HEK293 (cell line): ENCODE data around the gene SETD3.

Experiments used
- MYNN ChIP-seq: fragments of 450-650 bp; formaldehyde crosslinking; IDR thresholded peaks from 2 replicates; pipeline ENCODE4 v1.5.1; 2016; ENCODE audit warnings: missing biosample characterization, missing genetic modification characterization, borderline replicate concordance
- SP2 ChIP-seq: fragments of 450-650 bp; formaldehyde crosslinking; IDR thresholded peaks from 2 replicates; pipeline ENCODE4 v1.5.1; 2016; ENCODE audit warnings: missing biosample characterization, missing genetic modification characterization
- ZBTB11 ChIP-seq: fragments of 450-650 bp; formaldehyde crosslinking; conservative IDR thresholded peaks from 2 replicates; pipeline ENCODE4 v1.5.1; 2016; ENCODE audit warnings: low read depth, missing biosample characterization, missing genetic modification characterization
- ZNF776 ChIP-seq: fragments of 450-650 bp; formaldehyde crosslinking; IDR thresholded peaks from 2 replicates; pipeline ENCODE4 v1.5.0; 2017; ENCODE audit warnings: missing biosample characterization, missing genetic modification characterization, borderline replicate concordance
- TF ChIP-seq, protein P1 (sequence below): fragments of 450-650 bp; formaldehyde crosslinking; IDR thresholded peaks from 2 replicates; pipeline ENCODE4 v1.5.1; 2016; ENCODE audit warnings: missing biosample characterization, missing genetic modification characterization
- TF ChIP-seq, protein P2 (sequence below): fragments of 450-650 bp; formaldehyde crosslinking; IDR thresholded peaks from 2 replicates; pipeline ENCODE4 v1.5.1; 2016; ENCODE audit warnings: missing biosample characterization, missing genetic modification characterization, low read depth
- TF ChIP-seq, protein P3 (sequence below): fragments of 450-650 bp; formaldehyde crosslinking; IDR thresholded peaks from 2 replicates; pipeline ENCODE4 v1.5.1; 2016; ENCODE audit warnings: missing biosample characterization, missing genetic modification characterization

GRCh38 chr14:99440278-99440677 lies 40.4 kb downstream of the SETD3 start:
- TF ChIP-seq SP2 (tag by site-specific recombination) = no peak
- TF ChIP-seq, protein P1, sequence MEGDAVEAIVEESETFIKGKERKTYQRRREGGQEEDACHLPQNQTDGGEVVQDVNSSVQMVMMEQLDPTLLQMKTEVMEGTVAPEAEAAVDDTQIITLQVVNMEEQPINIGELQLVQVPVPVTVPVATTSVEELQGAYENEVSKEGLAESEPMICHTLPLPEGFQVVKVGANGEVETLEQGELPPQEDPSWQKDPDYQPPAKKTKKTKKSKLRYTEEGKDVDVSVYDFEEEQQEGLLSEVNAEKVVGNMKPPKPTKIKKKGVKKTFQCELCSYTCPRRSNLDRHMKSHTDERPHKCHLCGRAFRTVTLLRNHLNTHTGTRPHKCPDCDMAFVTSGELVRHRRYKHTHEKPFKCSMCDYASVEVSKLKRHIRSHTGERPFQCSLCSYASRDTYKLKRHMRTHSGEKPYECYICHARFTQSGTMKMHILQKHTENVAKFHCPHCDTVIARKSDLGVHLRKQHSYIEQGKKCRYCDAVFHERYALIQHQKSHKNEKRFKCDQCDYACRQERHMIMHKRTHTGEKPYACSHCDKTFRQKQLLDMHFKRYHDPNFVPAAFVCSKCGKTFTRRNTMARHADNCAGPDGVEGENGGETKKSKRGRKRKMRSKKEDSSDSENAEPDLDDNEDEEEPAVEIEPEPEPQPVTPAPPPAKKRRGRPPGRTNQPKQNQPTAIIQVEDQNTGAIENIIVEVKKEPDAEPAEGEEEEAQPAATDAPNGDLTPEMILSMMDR = no peak
- TF ChIP-seq, protein P2, sequence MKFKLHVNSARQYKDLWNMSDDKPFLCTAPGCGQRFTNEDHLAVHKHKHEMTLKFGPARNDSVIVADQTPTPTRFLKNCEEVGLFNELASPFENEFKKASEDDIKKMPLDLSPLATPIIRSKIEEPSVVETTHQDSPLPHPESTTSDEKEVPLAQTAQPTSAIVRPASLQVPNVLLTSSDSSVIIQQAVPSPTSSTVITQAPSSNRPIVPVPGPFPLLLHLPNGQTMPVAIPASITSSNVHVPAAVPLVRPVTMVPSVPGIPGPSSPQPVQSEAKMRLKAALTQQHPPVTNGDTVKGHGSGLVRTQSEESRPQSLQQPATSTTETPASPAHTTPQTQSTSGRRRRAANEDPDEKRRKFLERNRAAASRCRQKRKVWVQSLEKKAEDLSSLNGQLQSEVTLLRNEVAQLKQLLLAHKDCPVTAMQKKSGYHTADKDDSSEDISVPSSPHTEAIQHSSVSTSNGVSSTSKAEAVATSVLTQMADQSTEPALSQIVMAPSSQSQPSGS = no peak
- TF ChIP-seq ZNF776 (tag by site-specific recombination) = no peak
- TF ChIP-seq ZBTB11 (tag by site-specific recombination) = no peak
- TF ChIP-seq, protein P3, sequence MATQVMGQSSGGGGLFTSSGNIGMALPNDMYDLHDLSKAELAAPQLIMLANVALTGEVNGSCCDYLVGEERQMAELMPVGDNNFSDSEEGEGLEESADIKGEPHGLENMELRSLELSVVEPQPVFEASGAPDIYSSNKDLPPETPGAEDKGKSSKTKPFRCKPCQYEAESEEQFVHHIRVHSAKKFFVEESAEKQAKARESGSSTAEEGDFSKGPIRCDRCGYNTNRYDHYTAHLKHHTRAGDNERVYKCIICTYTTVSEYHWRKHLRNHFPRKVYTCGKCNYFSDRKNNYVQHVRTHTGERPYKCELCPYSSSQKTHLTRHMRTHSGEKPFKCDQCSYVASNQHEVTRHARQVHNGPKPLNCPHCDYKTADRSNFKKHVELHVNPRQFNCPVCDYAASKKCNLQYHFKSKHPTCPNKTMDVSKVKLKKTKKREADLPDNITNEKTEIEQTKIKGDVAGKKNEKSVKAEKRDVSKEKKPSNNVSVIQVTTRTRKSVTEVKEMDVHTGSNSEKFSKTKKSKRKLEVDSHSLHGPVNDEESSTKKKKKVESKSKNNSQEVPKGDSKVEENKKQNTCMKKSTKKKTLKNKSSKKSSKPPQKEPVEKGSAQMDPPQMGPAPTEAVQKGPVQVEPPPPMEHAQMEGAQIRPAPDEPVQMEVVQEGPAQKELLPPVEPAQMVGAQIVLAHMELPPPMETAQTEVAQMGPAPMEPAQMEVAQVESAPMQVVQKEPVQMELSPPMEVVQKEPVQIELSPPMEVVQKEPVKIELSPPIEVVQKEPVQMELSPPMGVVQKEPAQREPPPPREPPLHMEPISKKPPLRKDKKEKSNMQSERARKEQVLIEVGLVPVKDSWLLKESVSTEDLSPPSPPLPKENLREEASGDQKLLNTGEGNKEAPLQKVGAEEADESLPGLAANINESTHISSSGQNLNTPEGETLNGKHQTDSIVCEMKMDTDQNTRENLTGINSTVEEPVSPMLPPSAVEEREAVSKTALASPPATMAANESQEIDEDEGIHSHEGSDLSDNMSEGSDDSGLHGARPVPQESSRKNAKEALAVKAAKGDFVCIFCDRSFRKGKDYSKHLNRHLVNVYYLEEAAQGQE (tag by site-specific recombination) = no peak
- TF ChIP-seq MYNN = no peak
